GM10266 (cell line): ENCODE results near the gene DIPK2A.

Source experiments
- DNase-seq: peaks from one replicate; pipeline ENCODE4 v3.0.0; 2012; ENCODE audit errors: extremely low spot score
- TF ChIP-seq, protein P1 (sequence below): IDR thresholded peaks from 2 replicates; pipeline ENCODE4 v1.5.1; 2012; ENCODE audit warnings: mild to moderate bottlenecking, low read depth; ENCODE audit not compliant: control insufficient read depth, insufficient read depth; ENCODE audit errors: missing control alignments

Gene DIPK2A

DNA sequence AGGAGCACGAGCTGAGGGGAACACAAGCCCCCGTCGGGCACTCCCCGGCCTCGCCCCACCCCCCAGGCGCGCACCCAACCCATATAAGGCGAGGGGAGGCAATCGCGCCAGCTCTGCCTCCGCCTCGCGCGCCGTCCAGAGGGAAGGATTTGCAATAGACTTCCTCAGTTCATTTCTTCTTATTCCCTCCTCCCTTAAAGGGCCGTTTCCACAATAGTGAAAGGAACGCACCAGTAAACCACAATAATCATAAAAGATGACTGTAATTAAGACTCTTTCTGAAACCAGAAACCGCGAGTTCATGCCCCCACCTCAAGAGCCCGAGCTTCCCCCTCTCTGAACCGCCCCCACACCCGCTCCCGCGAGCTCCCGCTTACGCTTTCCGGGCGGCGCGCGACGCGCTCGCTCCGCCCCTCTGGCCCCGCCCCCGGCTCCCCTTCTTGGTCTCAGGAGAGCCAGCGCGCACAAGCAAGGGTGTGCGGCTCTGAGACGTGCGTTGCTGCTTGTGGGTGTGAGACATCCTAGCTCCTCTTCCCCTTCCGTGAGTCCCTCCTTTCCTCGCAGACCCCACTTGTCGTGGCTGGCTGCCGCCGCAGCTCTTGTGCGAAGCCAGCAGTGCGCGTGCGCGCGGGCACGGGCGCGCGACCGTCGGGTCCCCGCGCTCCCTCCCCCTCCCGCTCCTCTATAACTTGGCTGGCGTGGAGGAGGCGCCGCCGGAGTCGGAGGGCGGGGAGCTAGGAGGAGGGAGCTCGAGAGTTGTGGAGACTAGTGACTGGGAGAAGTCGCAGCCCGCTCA, at the start of gene DIPK2A:
Gene DIPK2A (plus strand): TSS at position 465 of the 796 bp plus-strand sequence. CDS start 510 bp downstream, outside the sequence.
- TF ChIP-seq, protein P1, sequence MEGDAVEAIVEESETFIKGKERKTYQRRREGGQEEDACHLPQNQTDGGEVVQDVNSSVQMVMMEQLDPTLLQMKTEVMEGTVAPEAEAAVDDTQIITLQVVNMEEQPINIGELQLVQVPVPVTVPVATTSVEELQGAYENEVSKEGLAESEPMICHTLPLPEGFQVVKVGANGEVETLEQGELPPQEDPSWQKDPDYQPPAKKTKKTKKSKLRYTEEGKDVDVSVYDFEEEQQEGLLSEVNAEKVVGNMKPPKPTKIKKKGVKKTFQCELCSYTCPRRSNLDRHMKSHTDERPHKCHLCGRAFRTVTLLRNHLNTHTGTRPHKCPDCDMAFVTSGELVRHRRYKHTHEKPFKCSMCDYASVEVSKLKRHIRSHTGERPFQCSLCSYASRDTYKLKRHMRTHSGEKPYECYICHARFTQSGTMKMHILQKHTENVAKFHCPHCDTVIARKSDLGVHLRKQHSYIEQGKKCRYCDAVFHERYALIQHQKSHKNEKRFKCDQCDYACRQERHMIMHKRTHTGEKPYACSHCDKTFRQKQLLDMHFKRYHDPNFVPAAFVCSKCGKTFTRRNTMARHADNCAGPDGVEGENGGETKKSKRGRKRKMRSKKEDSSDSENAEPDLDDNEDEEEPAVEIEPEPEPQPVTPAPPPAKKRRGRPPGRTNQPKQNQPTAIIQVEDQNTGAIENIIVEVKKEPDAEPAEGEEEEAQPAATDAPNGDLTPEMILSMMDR: peak; percentile 6
- DNase-seq: peak; percentile 91

GRCh38 chr3:143924522-143925285, 46.9 kb upstream of the DIPK2A start:
- TF ChIP-seq, protein P1: no peak
- peak; percentile 16 for DNase-seq

GRCh38 chr3:143928056-143928455, 43.6 kb upstream of the DIPK2A start:
- no peak for DNase-seq
- TF ChIP-seq, protein P1: no peak

GRCh38 chr3:143928541-143929255, 42.9 kb upstream of the DIPK2A start:
- DNase-seq: no peak
- TF ChIP-seq, protein P1: no peak

GRCh38 chr3:143934791-143935190, 36.8 kb upstream of the DIPK2A start:
- TF ChIP-seq, protein P1: no peak
- no peak for DNase-seq

- TF ChIP-seq, protein P1: no peak
- no peak for DNase-seq
Observed at GRCh38 chr3:143935678-143936077, 35.9 kb upstream of the DIPK2A start.
